COLO668 (cell line): ENCODE measurements around the gene PPM1F.
"Not testable (repeated sequence)": the region's sequence is repeated elsewhere in the genome, so short reads cannot be mapped to it uniquely, and the experiment has no call there.

ENCODE experiments used
- DNase-seq: peaks from one replicate; lab custom pipeline; 2025; ENCODE audit not compliant: unreplicated experiment; lab: John Stamatoyannopoulos, UW

Gene PPM1F

DNA sequence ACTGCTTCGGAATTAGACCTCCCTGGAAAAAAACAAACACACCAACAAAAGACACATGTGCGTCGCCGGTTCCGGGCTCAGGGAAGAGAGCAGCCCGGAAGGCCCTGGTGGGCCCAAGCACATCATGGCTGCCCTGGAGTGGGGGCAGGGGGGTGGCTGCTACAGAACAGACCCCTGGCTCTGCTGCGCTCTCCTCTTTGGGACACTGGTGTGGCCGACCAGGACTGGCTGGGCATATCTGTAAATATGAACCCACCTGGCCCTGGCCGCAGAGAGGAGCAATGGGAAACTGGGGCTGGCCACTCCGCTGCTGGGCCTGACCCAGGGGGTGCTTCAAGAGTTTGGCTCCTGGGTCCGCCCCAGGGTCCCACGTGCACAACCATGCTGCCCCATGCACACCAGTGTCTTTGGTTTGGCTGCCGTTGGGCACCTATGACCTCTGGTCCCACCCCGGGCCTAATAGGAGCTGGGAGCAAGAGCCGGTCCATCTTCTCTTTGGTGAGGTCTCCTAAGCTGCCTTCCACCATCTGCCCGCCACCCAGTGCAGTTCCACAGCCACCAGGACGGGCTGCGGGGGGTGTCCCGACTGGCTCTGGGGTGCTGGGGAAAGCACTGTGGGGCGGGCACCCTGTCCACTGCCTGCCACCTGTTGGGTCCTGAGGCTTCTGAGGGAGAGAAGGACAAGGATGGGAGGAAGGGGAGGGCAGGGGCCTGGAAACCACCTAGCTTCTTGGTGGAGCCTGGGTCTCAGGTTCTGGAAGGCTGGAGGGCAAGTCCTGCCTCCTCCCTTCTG is 30.1 kb downstream of the PPM1F start:
- DNase-seq: no peak

DNA sequence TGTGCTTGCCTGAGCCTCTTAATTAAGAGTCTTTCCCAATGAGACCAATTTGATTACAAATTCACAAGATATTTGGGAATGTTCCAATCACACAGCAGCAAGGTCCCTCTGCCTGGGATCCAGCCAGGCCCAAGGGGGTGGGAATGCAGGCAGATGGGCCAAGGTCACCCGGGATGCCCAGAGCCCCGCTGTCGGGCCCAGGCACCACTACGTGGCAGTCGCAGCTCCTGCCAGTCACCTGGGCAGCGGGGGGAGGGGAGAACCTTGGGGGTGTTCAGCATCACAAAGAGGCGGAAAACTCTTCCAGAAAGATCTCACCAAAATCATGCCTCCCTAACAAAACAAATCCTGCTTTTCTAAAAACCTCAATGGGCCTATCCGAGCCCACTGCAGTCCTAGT is 30.9 kb downstream of the PPM1F start:
- no peak for DNase-seq

GRCh38 chr22:21921184-21921721 is 31.4 kb downstream of the PPM1F start:
- no peak for DNase-seq

- DNase-seq: no peak
Observed at GRCh38 chr22:21920341-21921183, 32.1 kb downstream of the PPM1F start.

DNA sequence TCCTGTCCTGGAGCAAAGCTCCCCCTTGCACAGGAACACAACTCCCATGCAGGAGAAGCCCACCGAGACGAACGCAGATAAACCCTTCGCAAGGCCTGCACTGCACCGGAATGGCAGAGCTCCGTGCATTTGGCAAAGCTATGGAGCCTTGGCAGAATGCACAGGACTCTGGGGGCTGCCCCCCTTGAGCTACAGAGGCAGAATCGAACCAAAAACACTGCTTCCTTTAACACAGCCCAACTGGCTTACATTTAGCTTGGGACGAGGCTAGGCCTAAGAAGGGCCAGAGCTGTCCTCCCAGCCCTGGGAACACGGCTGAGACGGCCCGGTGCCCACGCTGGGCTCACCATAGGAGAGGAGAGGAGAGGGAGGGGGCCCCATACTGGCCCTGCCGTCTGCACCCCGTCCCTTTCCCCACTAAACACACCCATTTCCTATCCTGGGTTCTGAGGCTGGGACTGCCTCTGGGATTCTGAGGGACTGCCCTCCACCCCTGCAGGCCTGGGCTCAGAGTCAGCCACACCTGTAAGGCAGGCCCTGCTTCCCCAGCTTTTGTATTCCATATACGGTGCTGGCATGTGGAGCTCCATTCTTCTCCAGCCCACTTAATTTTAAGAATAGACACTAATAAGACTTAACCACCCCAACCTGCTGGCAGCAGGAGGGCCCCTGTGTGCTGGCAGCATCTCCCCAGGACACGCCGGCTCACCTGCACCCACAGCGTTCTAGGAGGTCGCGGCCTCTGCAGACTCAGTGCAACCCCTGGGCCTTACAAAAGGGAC is 32.9 kb downstream of the PPM1F start:
- no peak for DNase-seq

- no peak for DNase-seq
Observed at GRCh38 chr22:21918466-21919185, 34.0 kb downstream of the PPM1F start.

- no peak for DNase-seq
Observed at GRCh38 chr22:21917959-21918261, 34.7 kb downstream of the PPM1F start.

DNA sequence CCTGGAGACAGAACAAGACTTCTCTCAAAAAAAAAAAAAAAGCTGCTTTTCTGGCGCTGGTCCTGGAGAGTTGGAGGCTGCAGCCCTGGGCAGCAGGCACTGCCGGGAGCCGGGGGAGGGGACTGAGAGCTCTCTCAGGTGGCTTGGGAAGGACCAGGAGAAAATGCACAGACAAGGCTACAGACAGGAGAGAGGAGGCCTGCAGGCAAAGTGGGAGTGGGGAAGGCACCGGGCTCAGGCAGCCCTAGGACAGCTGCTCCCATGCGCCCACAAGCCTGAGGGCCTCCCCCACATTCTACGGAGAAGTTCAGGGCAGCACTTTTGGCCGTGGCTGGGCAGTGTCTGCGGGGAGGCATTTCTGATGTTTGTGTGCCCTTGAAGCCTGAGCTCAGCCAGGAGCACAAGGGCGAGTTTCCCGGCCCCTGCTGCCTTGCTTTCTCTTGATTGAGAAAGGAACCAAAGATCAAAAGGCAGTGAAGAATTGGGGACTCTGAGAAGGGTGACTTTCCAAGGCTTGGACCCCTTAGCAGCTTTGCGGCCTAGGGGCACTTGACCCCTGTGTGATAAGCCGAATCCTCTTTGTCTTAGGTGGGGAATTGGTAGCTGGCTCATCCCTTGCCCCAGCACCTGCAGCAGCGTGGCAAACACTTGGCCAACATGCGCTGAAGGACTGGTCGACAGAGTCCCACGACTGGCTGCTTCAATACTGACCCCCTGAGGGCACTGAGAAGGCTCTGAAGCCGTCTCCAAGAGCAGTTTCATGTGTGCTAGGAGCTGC is 35.3 kb downstream of the PPM1F start:
- no peak for DNase-seq

DNA sequence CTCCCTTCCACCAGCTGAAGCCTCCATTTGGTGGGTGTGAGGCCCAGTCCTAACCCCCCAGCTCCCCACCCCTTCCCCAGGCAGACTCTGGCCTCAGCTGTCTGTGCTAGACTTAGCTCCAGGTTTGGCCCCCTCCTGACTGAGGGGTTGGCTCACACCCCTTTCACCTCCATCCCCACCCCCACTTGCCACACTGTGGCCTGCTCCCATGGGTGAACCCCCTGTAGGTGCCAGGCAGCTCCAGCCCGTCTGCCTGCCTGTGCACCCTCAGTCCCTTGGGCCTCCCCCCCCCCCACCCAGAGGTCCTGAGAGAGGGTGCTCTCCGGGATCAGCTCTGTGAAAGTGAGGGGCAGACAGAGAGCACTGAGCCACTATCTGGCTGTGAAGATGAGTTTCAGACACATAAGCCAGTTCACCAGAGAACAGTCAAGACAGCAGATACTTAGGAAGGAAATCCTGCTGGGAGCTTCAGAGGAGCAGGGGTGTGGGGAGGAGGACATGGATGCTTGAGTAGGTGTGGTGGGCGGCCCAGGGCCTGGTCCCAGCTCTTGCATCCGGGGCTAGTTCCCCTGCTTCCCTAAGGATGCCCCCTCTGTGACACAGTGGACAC is 36.2 kb downstream of the PPM1F start:
- DNase-seq: no peak

- no peak for DNase-seq
Observed at GRCh38 chr22:21915624-21916308, 36.9 kb downstream of the PPM1F start.

DNA sequence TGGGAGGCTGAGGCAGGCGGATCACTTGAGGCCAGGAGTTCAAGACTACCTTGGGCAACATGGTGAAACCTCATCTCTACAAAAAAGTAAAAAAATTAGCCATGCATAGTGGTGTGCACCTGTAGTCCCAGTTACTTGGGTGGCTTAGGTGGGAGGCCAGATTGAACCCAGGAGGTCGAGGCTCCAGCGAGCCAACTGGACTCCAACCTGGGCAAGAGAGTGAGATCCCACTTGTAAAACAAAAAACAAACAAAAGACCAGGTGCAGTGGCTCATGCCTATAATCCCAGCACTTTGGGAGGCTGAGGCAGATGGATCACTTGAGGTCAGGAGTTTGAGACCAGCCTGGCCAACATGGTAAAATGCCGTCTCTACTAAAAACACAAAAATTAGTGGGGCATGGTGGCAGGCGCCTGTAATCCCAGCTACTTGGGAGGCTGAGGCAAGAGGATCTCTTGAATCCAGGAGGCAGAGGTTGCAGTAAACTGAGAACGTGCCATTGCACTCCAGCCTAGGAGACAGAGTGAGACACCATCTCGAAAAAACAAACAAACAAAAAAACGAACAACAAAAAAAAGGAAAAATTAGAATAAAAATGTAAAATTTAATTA is 38.5 kb downstream of the PPM1F start:
- not testable (repeated sequence) for DNase-seq

DNA sequence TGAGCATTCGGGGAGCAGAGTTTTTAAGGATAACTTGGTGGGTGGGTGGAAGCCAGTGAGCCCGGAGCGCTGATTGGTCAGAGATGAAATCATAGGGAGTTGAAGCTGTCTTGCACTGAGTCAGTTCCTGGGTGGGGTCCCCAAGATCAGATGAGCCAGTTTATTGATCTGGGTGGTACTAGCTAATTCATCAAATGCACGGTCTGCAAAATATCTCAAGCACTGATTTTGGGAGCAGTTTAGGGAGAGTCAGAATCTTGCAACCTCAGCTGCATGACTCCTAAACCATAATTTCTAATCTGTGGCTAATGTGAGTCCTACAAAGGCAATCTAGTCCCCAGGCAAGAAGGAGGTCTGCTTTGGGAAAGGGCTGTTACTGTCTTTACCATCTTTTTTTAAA is 42.3 kb downstream of the PPM1F start:
- not testable (repeated sequence) for DNase-seq

DNA sequence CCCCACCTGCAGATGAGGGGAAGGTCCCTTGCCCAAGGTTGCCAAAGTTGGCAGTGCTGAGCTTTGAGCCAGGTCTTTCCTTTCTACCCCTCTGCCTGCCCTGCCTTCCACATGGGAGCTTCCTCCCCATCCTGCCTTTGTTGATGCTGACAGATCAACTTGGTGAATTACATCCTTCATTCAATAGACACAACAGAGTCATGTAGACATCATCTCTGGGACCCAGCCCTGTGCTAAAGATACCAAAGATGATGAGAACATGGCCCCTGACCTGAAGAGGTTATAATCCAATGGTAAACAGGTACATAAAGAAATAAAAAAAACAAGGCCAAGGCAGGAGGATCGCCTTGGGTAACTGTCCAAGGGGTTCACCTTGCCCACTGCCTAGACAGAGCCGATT is 42.8 kb downstream of the PPM1F start:
- no peak for DNase-seq

- no peak for DNase-seq
Observed at GRCh38 chr22:21907638-21908522, 44.8 kb downstream of the PPM1F start.

GRCh38 chr22:21905234-21905633 is 47.4 kb downstream of the PPM1F start:
- not testable (repeated sequence) for DNase-seq

- DNase-seq: no peak
Observed at GRCh38 chr22:21904250-21904789, 48.3 kb downstream of the PPM1F start.

GRCh38 chr22:21903283-21903682 is 49.4 kb downstream of the PPM1F start:
- DNase-seq: no peak
